ENCODE data around the gene FANCC.
"Not testable (repeated sequence)": the region's sequence is repeated elsewhere in the genome, so short reads cannot be mapped to it uniquely, and the experiment has no call there.

The FANCC gene

GRCh38 chr9:95225726-95226106, 91.8 kb downstream of the FANCC start:
- no peak for DNase-seq (ENCODE audit: low read depth, low spot score)
- Histone ChIP-seq H3K36me3 (ENCODE audit: insufficient read depth, insufficient read length, low read length) (peaks cover 2% of the 10 kb centered on the region), H3K9me3 (ENCODE audit: insufficient read depth, low read length) (0 out of 2 replicates have a peak, but pooled peaks cover under 1% of the 10 kb centered on the region), H3K4me3 (ENCODE audit: insufficient read length, low read depth) (no peak overlapping the region), H3K4me1 (ENCODE audit: insufficient read depth, insufficient read length) (no peaks in the 10 kb centered on the region), H3K27me3 (ENCODE audit: insufficient read depth, insufficient read length) (no peaks in the 10 kb centered on the region), H3K9ac (ENCODE audit: insufficient read length, low read depth) (no peak overlapping the region)
- TF ChIP-seq SUZ12 (IDR thresholded peaks at IDR 0.05; ENCODE audit: extremely low read depth, insufficient read depth, insufficient read length) (no peak), YY1 (IDR thresholded peaks at IDR 0.05; ENCODE audit: insufficient read depth, insufficient read length) (no peak)

- H3K9ac ChIP-seq (ENCODE audit: insufficient read length, low read depth), result no peak overlapping the region
- TF ChIP-seq SUZ12 (IDR thresholded peaks at IDR 0.05; ENCODE audit: extremely low read depth, insufficient read depth, insufficient read length), result no peak
- TF ChIP-seq ZNF274 (IDR thresholded peaks at IDR 0.05; ENCODE audit: low read depth, low read length), result no peak
- TF ChIP-seq YY1 (IDR thresholded peaks at IDR 0.05; ENCODE audit: insufficient read depth, insufficient read length), result no peak
- no peaks in the 10 kb centered on the region for H3K4me1 ChIP-seq (ENCODE audit: insufficient read depth, insufficient read length)
- peaks cover 2% of the 10 kb centered on the region for H3K36me3 ChIP-seq (ENCODE audit: insufficient read depth, insufficient read length, low read length)
- no peak for DNase-seq (ENCODE audit: low read depth, low spot score)
- H3K9me3 ChIP-seq (ENCODE audit: insufficient read depth, low read length), result no peaks in the 10 kb centered on the region
- H3K27me3 ChIP-seq (ENCODE audit: insufficient read depth, insufficient read length), result no peaks in the 10 kb centered on the region
- H3K4me3 ChIP-seq (ENCODE audit: insufficient read length, low read depth), result no peak overlapping the region
Observed at GRCh38 chr9:95225076-95225725, 92.3 kb downstream of the FANCC start.

- no peak for DNase-seq (ENCODE audit: low read depth, low spot score)
- Histone ChIP-seq H3K36me3 (ENCODE audit: insufficient read depth, insufficient read length, low read length) (peaks cover 2% of the 10 kb centered on the region), H3K4me3 (ENCODE audit: insufficient read length, low read depth) (no peak overlapping the region), H3K27me3 (ENCODE audit: insufficient read depth, insufficient read length) (no peaks in the 10 kb centered on the region), H3K4me1 (ENCODE audit: insufficient read depth, insufficient read length) (no peaks in the 10 kb centered on the region), H3K9me3 (ENCODE audit: insufficient read depth, low read length) (no peaks in the 10 kb centered on the region), H3K9ac (ENCODE audit: insufficient read length, low read depth) (no peak overlapping the region)
- TF ChIP-seq YY1 (IDR thresholded peaks at IDR 0.05; ENCODE audit: insufficient read depth, insufficient read length) (no peak), ZNF274 (IDR thresholded peaks at IDR 0.05; ENCODE audit: low read depth, low read length) (no peak), SUZ12 (IDR thresholded peaks at IDR 0.05; ENCODE audit: extremely low read depth, insufficient read depth, insufficient read length) (no peak)
Observed at GRCh38 chr9:95224376-95225019, 93.0 kb downstream of the FANCC start.

GRCh38 chr9:95220352-95220751, 97.2 kb downstream of the FANCC start:
- H3K4me1 ChIP-seq (ENCODE audit: insufficient read depth, insufficient read length); H3K9me3 ChIP-seq (ENCODE audit: insufficient read depth, low read length); H3K4me3 ChIP-seq (ENCODE audit: insufficient read length, low read depth); H3K36me3 ChIP-seq (ENCODE audit: insufficient read depth, insufficient read length, low read length); H3K9ac ChIP-seq (ENCODE audit: insufficient read length, low read depth); DNase-seq (ENCODE audit: low read depth, low spot score); H3K27me3 ChIP-seq (ENCODE audit: insufficient read depth, insufficient read length): not testable (repeated sequence)

GRCh38 chr9:95218773-95219172, 98.7 kb downstream of the FANCC start:
- no peak for TF ChIP-seq ZNF274 (IDR thresholded peaks at IDR 0.05; ENCODE audit: low read depth, low read length)
- no peak for TF ChIP-seq SUZ12 (IDR thresholded peaks at IDR 0.05; ENCODE audit: extremely low read depth, insufficient read depth, insufficient read length)
- TF ChIP-seq YY1 (IDR thresholded peaks at IDR 0.05; ENCODE audit: insufficient read depth, insufficient read length), result no peak
- H3K4me3 ChIP-seq (ENCODE audit: insufficient read length, low read depth), result no peak overlapping the region
- H3K27me3 ChIP-seq (ENCODE audit: insufficient read depth, insufficient read length), result no peaks in the 10 kb centered on the region
- H3K9ac ChIP-seq (ENCODE audit: insufficient read length, low read depth), result no peak overlapping the region
- H3K4me1 ChIP-seq (ENCODE audit: insufficient read depth, insufficient read length), result no peaks in the 10 kb centered on the region
- H3K36me3 ChIP-seq (ENCODE audit: insufficient read depth, insufficient read length, low read length), result no peaks in the 10 kb centered on the region
- no peak for DNase-seq (ENCODE audit: low read depth, low spot score)
- no peaks in the 10 kb centered on the region for H3K9me3 ChIP-seq (ENCODE audit: insufficient read depth, low read length)

- Histone ChIP-seq H3K27me3 (ENCODE audit: insufficient read depth, insufficient read length) (no peaks in the 10 kb centered on the region), H3K36me3 (ENCODE audit: insufficient read depth, insufficient read length, low read length) (no peaks in the 10 kb centered on the region), H3K9me3 (ENCODE audit: insufficient read depth, low read length) (no peaks in the 10 kb centered on the region), H3K9ac (ENCODE audit: insufficient read length, low read depth) (no peak overlapping the region), H3K4me3 (ENCODE audit: insufficient read length, low read depth) (no peak overlapping the region), H3K4me1 (ENCODE audit: insufficient read depth, insufficient read length) (no peaks in the 10 kb centered on the region)
- no peak for DNase-seq (ENCODE audit: low read depth, low spot score)
- TF ChIP-seq SUZ12 (IDR thresholded peaks at IDR 0.05; ENCODE audit: extremely low read depth, insufficient read depth, insufficient read length) (no peak), ZNF274 (IDR thresholded peaks at IDR 0.05; ENCODE audit: low read depth, low read length) (no peak), YY1 (IDR thresholded peaks at IDR 0.05; ENCODE audit: insufficient read depth, insufficient read length) (no peak)
Observed at GRCh38 chr9:95217936-95218335, 99.6 kb downstream of the FANCC start.

- H3K36me3 ChIP-seq (ENCODE audit: insufficient read depth, insufficient read length, low read length), result no peaks in the 10 kb centered on the region
- no peaks in the 10 kb centered on the region for H3K27me3 ChIP-seq (ENCODE audit: insufficient read depth, insufficient read length)
- TF ChIP-seq YY1 (IDR thresholded peaks at IDR 0.05; ENCODE audit: insufficient read depth, insufficient read length) (no peak), ZNF274 (IDR thresholded peaks at IDR 0.05; ENCODE audit: low read depth, low read length) (no peak), SUZ12 (IDR thresholded peaks at IDR 0.05; ENCODE audit: extremely low read depth, insufficient read depth, insufficient read length) (no peak)
- H3K4me3 ChIP-seq (ENCODE audit: insufficient read length, low read depth), result no peak overlapping the region
- no peaks in the 10 kb centered on the region for H3K4me1 ChIP-seq (ENCODE audit: insufficient read depth, insufficient read length)
- H3K9me3 ChIP-seq (ENCODE audit: insufficient read depth, low read length), result no peaks in the 10 kb centered on the region
- no peak overlapping the region for H3K9ac ChIP-seq (ENCODE audit: insufficient read length, low read depth)
- no peak for DNase-seq (ENCODE audit: low read depth, low spot score)
Observed at GRCh38 chr9:95215336-95215898, 102.1 kb downstream of the FANCC start.
